Measurements from ENCODE around the gene FHIT. TPM values are rescaled to one million over a fixed set of nuclear protein-coding genes. Genes with fewer than 3 reads are reported as not detected.

FHIT gene
- total RNA-seq, 1 donor from 2014 or later = 5.7 TPM

GRCh38 chr3:60363817-60364216, 887.4 kb downstream of the FHIT start:
- no peak overlapping the region for H3K4me3 Mint-ChIP-seq
- DNase-seq (ENCODE audit: low spot score) = no peak
- Histone ChIP-seq H3K9ac (no peak overlapping the region), H3K79me2 (ENCODE audit: low read depth) (no peaks in the 10 kb centered on the region), H3K36me3 (no peaks in the 10 kb centered on the region), H3K27me3 (no peaks in the 10 kb centered on the region), H3K9me3 (ENCODE audit: low read depth) (no peaks in the 10 kb centered on the region), H3K4me3 (no peak overlapping the region), H3K4me2 (no peak overlapping the region), H4K20me1 (ENCODE audit: low read depth) (no peaks in the 10 kb centered on the region), H2AFZ (replicated peaks) (no peak overlapping the region), H3F3A (ENCODE audit: low read depth) (no peaks in the 10 kb centered on the region), H3K4me1 (no peaks in the 10 kb centered on the region), H3K27ac (no peak overlapping the region)
- no peaks in the 10 kb centered on the region for H3K4me1 Mint-ChIP-seq
- TF ChIP-seq, protein P1, sequence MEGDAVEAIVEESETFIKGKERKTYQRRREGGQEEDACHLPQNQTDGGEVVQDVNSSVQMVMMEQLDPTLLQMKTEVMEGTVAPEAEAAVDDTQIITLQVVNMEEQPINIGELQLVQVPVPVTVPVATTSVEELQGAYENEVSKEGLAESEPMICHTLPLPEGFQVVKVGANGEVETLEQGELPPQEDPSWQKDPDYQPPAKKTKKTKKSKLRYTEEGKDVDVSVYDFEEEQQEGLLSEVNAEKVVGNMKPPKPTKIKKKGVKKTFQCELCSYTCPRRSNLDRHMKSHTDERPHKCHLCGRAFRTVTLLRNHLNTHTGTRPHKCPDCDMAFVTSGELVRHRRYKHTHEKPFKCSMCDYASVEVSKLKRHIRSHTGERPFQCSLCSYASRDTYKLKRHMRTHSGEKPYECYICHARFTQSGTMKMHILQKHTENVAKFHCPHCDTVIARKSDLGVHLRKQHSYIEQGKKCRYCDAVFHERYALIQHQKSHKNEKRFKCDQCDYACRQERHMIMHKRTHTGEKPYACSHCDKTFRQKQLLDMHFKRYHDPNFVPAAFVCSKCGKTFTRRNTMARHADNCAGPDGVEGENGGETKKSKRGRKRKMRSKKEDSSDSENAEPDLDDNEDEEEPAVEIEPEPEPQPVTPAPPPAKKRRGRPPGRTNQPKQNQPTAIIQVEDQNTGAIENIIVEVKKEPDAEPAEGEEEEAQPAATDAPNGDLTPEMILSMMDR (IDR thresholded peaks at IDR 0.05) = no peak
- no peak for TF ChIP-seq EZH2phosphoT487 (IDR thresholded peaks at IDR 0.05)
- no peak for TF ChIP-seq EZH2 (IDR thresholded peaks at IDR 0.05)
- H3K36me3 Mint-ChIP-seq = no peaks in the 10 kb centered on the region
- H3K27ac Mint-ChIP-seq = no peak overlapping the region
- peaks cover 2% of the 10 kb centered on the region for H3K27me3 Mint-ChIP-seq (ENCODE audit: insufficient read depth, low read depth)
- no peaks in the 10 kb centered on the region for H3K9me3 Mint-ChIP-seq

DNA sequence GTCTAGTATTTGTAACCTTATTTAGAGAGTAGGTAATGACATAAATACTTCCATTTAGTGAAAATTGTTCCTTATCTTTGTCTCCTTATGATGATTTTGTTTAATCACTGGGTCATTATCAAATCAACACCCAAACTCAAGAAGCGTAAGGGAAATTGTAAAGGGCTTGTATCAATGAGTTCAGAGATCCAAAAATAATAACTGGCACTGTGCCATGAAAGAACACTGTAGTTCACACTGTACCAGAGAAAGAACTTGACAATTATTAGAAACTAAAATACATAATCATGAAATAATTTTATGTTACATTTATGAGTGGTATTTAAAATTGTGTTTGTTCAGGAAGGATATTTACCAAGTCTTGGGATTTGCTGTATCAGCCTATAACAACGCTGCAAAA, 895.4 kb downstream of the FHIT start:
- DNase-seq (ENCODE audit: low spot score) = no peak
- H3K4me3 ChIP-seq = no peak overlapping the region
- no peak overlapping the region for H3K4me3 Mint-ChIP-seq
- H3K9ac ChIP-seq = no peak overlapping the region
- TF ChIP-seq EZH2phosphoT487 (IDR thresholded peaks at IDR 0.05) = no peak
- TF ChIP-seq, protein P1 (IDR thresholded peaks at IDR 0.05) = no peak
- TF ChIP-seq EZH2 (IDR thresholded peaks at IDR 0.05) = no peak
- H3K4me2 ChIP-seq = no peak overlapping the region
- H3F3A ChIP-seq (ENCODE audit: low read depth) = no peaks in the 10 kb centered on the region
- no peaks in the 10 kb centered on the region for H3K36me3 Mint-ChIP-seq
- no peaks in the 10 kb centered on the region for H3K79me2 ChIP-seq (ENCODE audit: low read depth)
- no peaks in the 10 kb centered on the region for H3K4me1 Mint-ChIP-seq
- H3K27me3 Mint-ChIP-seq (ENCODE audit: insufficient read depth, low read depth) = no peaks in the 10 kb centered on the region
- H3K9me3 ChIP-seq (ENCODE audit: low read depth) = no peaks in the 10 kb centered on the region
- no peak overlapping the region for H3K27ac Mint-ChIP-seq
- no peaks in the 10 kb centered on the region for H3K4me1 ChIP-seq
- H3K36me3 ChIP-seq = no peaks in the 10 kb centered on the region
- no peaks in the 10 kb centered on the region for H4K20me1 ChIP-seq (ENCODE audit: low read depth)
- no peak overlapping the region for H3K27ac ChIP-seq
- H3K27me3 ChIP-seq = no peaks in the 10 kb centered on the region
- H3K9me3 Mint-ChIP-seq = no peaks in the 10 kb centered on the region
- no peak overlapping the region for H2AFZ ChIP-seq (replicated peaks)

DNA sequence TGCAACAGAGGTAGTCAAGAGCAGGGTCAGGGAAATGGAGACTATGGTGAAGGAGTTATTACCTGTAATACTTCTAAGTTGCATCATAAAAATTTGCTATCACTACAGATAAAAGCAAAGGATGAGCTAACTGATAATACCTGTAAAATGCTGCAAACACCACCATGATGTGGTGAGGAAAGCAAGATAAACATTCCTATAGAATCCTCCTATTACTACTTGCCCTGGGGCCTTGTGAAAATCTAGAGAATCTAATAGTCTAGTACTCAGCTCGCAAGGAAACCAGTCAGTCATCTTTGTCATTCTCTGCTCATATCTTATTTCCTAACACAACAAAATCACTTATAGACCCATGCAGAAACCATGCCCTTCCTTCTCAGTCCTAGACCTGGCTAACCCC, 899.8 kb downstream of the FHIT start:
- Histone ChIP-seq H3K9ac (no peak overlapping the region), H3K36me3 (no peaks in the 10 kb centered on the region), H3K27ac (no peak overlapping the region), H3K4me2 (no peak overlapping the region), H3K4me3 (no peak overlapping the region), H3K9me3 (ENCODE audit: low read depth) (no peaks in the 10 kb centered on the region), H3F3A (ENCODE audit: low read depth) (no peaks in the 10 kb centered on the region), H3K4me1 (no peaks in the 10 kb centered on the region), H3K27me3 (no peaks in the 10 kb centered on the region), H2AFZ (replicated peaks) (no peak overlapping the region), H3K79me2 (ENCODE audit: low read depth) (no peaks in the 10 kb centered on the region), H4K20me1 (ENCODE audit: low read depth) (no peaks in the 10 kb centered on the region)
- Mint-ChIP-seq H3K4me1 (no peaks in the 10 kb centered on the region), H3K36me3 (no peaks in the 10 kb centered on the region), H3K27ac (no peak overlapping the region), H3K9me3 (no peaks in the 10 kb centered on the region), H3K27me3 (ENCODE audit: insufficient read depth, low read depth) (no peaks in the 10 kb centered on the region), H3K4me3 (no peak overlapping the region)
- TF ChIP-seq EZH2phosphoT487 (IDR thresholded peaks at IDR 0.05) (no peak), EZH2 (IDR thresholded peaks at IDR 0.05) (no peak)
- TF ChIP-seq, protein P1 (IDR thresholded peaks at IDR 0.05) = no peak
- DNase-seq (ENCODE audit: low spot score) = no peak

Data from neural progenitor cell (in vitro differentiated cells).